Keratinocyte (primary cell): ENCODE results near the gene PTGR3.

Source experiments
- CTCF ChIP-seq, 3 experiments: IDR thresholded peaks in 1 of 3; conservative IDR thresholded peaks in 1 of 3; optimal IDR thresholded peaks in 1 of 3; 2 replicates in 2 of 3; 3 replicates in 1 of 3; pipeline versions ENCODE3 to v1.5.1; 2011; ENCODE audit warnings: low read length in 3 of 3, mild to moderate bottlenecking in 3 of 3, moderate library complexity in 2 of 3, control low read depth in 1 of 3, inconsistent platforms in 1 of 3; ENCODE audit not compliant: insufficient read depth in 2 of 3; ENCODE audit errors: extremely low read depth in 1 of 3
- EZH2 ChIP-seq: IDR thresholded peaks from one replicate; pipeline ENCODE4 v1.6.1; 2012; ENCODE audit warnings: inconsistent platforms, mild to moderate bottlenecking, low read length, moderate library complexity

GRCh38 chr18:75183973-75184493 is 24.9 kb downstream of the PTGR3 start:
- TF ChIP-seq CTCF (optimal IDR thresholded peaks at IDR 0.05 in 1 of 3, IDR thresholded peaks at IDR 0.05 in 1 of 3, conservative IDR thresholded peaks at IDR 0.05 in 1 of 3; ENCODE audit: extremely low read depth in 1 of 3, insufficient read depth in 2 of 3, low read length in 3 of 3) (no peak), EZH2 (no peak)
